ENCODE measurements around the gene PLBD2. TPM values are rescaled to one million over a fixed set of nuclear protein-coding genes. Genes with fewer than 3 reads are reported as not detected.
A peak's percentile ranks its signal among the peaks of the same experiment; 100 is the strongest.

Gene PLBD2
- 14.6 and 17.1 TPM in 2 replicates for total RNA-seq (2014; rRNA removed; shearing (Covaris generic))

- DNase-seq (ENCODE audit: low read depth) = peak; percentile 89
These were observed at the start of gene PLBD2 for GRCh38 chr12:113358381-113359132. Gene PLBD2, plus strand, starts transcription at chr12:113358587. Its CDS starts 14 bp downstream, at chr12:113358601.

GRCh38 chr12:113310489-113310888 lies 47.9 kb upstream of the PLBD2 start:
- peak; percentile 35 for DNase-seq (ENCODE audit: low read depth)

GRCh38 chr12:113314121-113314529 lies 44.3 kb upstream of the PLBD2 start:
- DNase-seq (ENCODE audit: low read depth) = no peak

GRCh38 chr12:113315358-113315757 lies 43.0 kb upstream of the PLBD2 start:
- DNase-seq (ENCODE audit: low read depth) = no peak

GRCh38 chr12:113316155-113316554 lies 42.2 kb upstream of the PLBD2 start:
- no peak for DNase-seq (ENCODE audit: low read depth)

- DNase-seq (ENCODE audit: low read depth) = no peak
These were observed 41.3 kb upstream of the PLBD2 start for GRCh38 chr12:113317122-113317521.

- DNase-seq (ENCODE audit: low read depth) = no peak
These were observed 40.2 kb upstream of the PLBD2 start for GRCh38 chr12:113318046-113318656.

GRCh38 chr12:113318900-113319628 lies 39.3 kb upstream of the PLBD2 start:
- no peak for DNase-seq (ENCODE audit: low read depth)

GRCh38 chr12:113320401-113320800 lies 38.0 kb upstream of the PLBD2 start:
- no peak for DNase-seq (ENCODE audit: low read depth)

- DNase-seq (ENCODE audit: low read depth) = peak; percentile 39
These were observed 36.0 kb upstream of the PLBD2 start for GRCh38 chr12:113322343-113322742.

GRCh38 chr12:113325916-113326315 lies 32.5 kb upstream of the PLBD2 start:
- DNase-seq (ENCODE audit: low read depth) = peak; percentile 50

GRCh38 chr12:113326775-113327395 lies 31.5 kb upstream of the PLBD2 start:
- no peak for DNase-seq (ENCODE audit: low read depth)

GRCh38 chr12:113328368-113328889 lies 30.0 kb upstream of the PLBD2 start:
- no peak for DNase-seq (ENCODE audit: low read depth)

- DNase-seq (ENCODE audit: low read depth) = no peak
These were observed 29.2 kb upstream of the PLBD2 start for GRCh38 chr12:113329022-113329790.

- no peak for DNase-seq (ENCODE audit: low read depth)
These were observed 28.5 kb upstream of the PLBD2 start for GRCh38 chr12:113329791-113330417.

- DNase-seq (ENCODE audit: low read depth) = no peak
These were observed 27.9 kb upstream of the PLBD2 start for GRCh38 chr12:113330505-113330904.

GRCh38 chr12:113332688-113333417 lies 25.5 kb upstream of the PLBD2 start:
- no peak for DNase-seq (ENCODE audit: low read depth)

GRCh38 chr12:113333418-113333750 lies 25.0 kb upstream of the PLBD2 start:
- no peak for DNase-seq (ENCODE audit: low read depth)

- DNase-seq (ENCODE audit: low read depth) = no peak
These were observed 24.3 kb upstream of the PLBD2 start for GRCh38 chr12:113333877-113334785.

All from RPMI7951 (cell line).